Endothelial cell of umbilical vein (primary cell): ENCODE data around the gene UNC5B.

Experiments used
- EZH2 ChIP-seq: IDR thresholded peaks from 2 replicates; pipeline ENCODE4 v1.6.1; 2012; ENCODE audit warnings: borderline replicate concordance, low read depth, mild to moderate bottlenecking, moderate library complexity, low read length, inconsistent platforms; ENCODE audit not compliant: severe bottlenecking
- FOS ChIP-seq: IDR thresholded peaks from 2 replicates; pipeline ENCODE4 v1.6.1; 2011; ENCODE audit warnings: mild to moderate bottlenecking, low read length, moderate library complexity, borderline replicate concordance; ENCODE audit not compliant: insufficient read depth
- GATA2 ChIP-seq: IDR thresholded peaks from 2 replicates; pipeline ENCODE4 v1.7.0; 2011; ENCODE audit warnings: low read depth, mild to moderate bottlenecking, moderate library complexity, mixed read lengths, low read length; ENCODE audit not compliant: insufficient read length, insufficient read depth
- MYC ChIP-seq: IDR thresholded peaks from one replicate; pipeline ENCODE4 v1.6.1; 2011; ENCODE audit warnings: mild to moderate bottlenecking, low read depth, low read length
- POLR2A ChIP-seq: IDR thresholded peaks from 2 replicates; pipeline ENCODE4 v1.6.1; 2012; ENCODE audit warnings: low read depth, mild to moderate bottlenecking, control low read depth, low read length
- POLR2AphosphoS5 ChIP-seq: IDR thresholded peaks from 2 replicates; pipeline ENCODE4 v1.6.1; 2012; ENCODE audit warnings: low read depth, mild to moderate bottlenecking, control low read depth, low read length, moderate library complexity; ENCODE audit not compliant: insufficient read depth
- TF ChIP-seq, protein P1 (sequence below), 2 donors: IDR thresholded peaks; 1 replicate in 1 of 2; 2 replicates in 1 of 2; pipeline ENCODE4 v1.5.1; 2011; ENCODE audit warnings: low read length in 2 of 2, mild to moderate bottlenecking in 2 of 2, moderate library complexity in 2 of 2, control low read depth in 1 of 2, inconsistent platforms in 1 of 2, low read depth in 1 of 2; ENCODE audit not compliant: insufficient read depth in 1 of 2; ENCODE audit errors: extremely low read depth in 1 of 2
- TF ChIP-seq, protein P2 (sequence below): IDR thresholded peaks from 2 replicates; pipeline ENCODE4 v1.6.1; 2011; ENCODE audit not compliant: insufficient read depth, insufficient read length

DNA sequence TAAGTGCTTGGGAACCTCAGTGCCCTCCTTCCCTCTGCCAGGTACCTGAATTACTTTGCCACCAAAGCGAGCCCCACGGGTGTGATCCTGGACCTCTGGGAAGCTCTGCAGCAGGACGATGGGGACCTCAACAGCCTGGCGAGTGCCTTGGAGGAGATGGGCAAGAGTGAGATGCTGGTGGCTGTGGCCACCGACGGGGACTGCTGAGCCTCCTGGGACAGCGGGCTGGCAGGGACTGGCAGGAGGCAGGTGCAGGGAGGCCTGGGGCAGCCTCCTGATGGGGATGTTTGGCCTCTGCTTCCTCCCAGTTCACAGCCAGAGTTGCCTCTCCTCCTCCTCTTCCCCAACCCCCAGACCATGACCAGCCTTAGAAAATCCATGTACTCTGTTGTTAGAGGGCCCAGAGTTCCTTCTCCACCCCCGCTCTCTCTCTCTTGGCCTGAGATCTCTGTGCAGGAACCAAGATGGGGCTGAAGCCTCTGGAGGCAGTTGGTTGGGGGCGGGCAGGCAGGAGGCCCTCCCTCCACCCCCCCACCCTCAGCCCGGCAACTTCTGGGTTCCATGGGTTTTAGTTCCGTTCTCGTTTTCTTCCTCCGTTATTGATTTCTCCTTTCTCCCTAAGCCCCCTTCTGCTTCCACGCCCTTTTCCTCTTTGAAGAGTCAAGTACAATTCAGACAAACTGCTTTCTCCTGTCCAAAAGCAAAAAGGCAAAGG is 86.9 kb downstream of the UNC5B start:
- TF ChIP-seq, protein P1, sequence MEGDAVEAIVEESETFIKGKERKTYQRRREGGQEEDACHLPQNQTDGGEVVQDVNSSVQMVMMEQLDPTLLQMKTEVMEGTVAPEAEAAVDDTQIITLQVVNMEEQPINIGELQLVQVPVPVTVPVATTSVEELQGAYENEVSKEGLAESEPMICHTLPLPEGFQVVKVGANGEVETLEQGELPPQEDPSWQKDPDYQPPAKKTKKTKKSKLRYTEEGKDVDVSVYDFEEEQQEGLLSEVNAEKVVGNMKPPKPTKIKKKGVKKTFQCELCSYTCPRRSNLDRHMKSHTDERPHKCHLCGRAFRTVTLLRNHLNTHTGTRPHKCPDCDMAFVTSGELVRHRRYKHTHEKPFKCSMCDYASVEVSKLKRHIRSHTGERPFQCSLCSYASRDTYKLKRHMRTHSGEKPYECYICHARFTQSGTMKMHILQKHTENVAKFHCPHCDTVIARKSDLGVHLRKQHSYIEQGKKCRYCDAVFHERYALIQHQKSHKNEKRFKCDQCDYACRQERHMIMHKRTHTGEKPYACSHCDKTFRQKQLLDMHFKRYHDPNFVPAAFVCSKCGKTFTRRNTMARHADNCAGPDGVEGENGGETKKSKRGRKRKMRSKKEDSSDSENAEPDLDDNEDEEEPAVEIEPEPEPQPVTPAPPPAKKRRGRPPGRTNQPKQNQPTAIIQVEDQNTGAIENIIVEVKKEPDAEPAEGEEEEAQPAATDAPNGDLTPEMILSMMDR (IDR thresholded peaks at IDR 0.05; ENCODE audit: extremely low read depth in 1 of 2, insufficient read depth in 1 of 2, low read depth in 1 of 2, low read length in 2 of 2), result no peak
- TF ChIP-seq EZH2 (no peak), POLR2A (no peak), FOS (no peak), MYC (no peak), POLR2AphosphoS5 (no peak), GATA2 (no peak)
- TF ChIP-seq, protein P2, sequence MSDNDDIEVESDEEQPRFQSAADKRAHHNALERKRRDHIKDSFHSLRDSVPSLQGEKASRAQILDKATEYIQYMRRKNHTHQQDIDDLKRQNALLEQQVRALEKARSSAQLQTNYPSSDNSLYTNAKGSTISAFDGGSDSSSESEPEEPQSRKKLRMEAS, result no peak
